Activated naive CD8-positive, alpha-beta T cell treated with anti-CD3 and anti-CD28 coated beads, Interleukin-2, amount 10 ng/mL, durations not matched to agents 7 days and 5 days (primary cell): ENCODE measurements around the gene TMED8. TPM values are rescaled to one million over a fixed set of nuclear protein-coding genes. Genes with fewer than 3 reads are reported as not detected.
A peak's percentile ranks its signal among the peaks of the same experiment; 100 is the strongest.
"Not testable (repeated sequence)": the region's sequence is repeated elsewhere in the genome, so short reads cannot be mapped to it uniquely, and the experiment has no call there.

Experiments used
- ATAC-seq: fragments of 150-1000 bp; cut with Tn5 transposase; one replicate; pipeline ENCODE4 v1.10.0; 2021; ENCODE audit warnings: low read depth, moderate library complexity
- POLR2A ChIA-PET: fragments of 350-600 bp; sonication (Branson Sonifier 250); formaldehyde crosslinking; loops from one replicate; lab custom pipeline; 2021; ENCODE audit warnings: antibody characterized with exemption; lab: Charles Lee
- DNase-seq: peaks from one replicate; pipeline ENCODE4 v3.0.0; 2021
- H3K27ac Mint-ChIP-seq: one replicate; pipeline ENCODE4 v1.8.0; 2022; ENCODE audit warnings: mild to moderate bottlenecking, mixed read lengths
- H3K27me3 Mint-ChIP-seq: one replicate; pipeline ENCODE4 v1.8.0; 2022; ENCODE audit warnings: mild to moderate bottlenecking, moderate library complexity, mixed read lengths
- H3K36me3 Mint-ChIP-seq: one replicate; pipeline ENCODE4 v1.8.0; 2021; ENCODE audit warnings: mild to moderate bottlenecking, mixed read lengths
- H3K4me1 Mint-ChIP-seq: one replicate; pipeline ENCODE4 v1.8.0; 2021; ENCODE audit warnings: mixed read lengths
- H3K4me3 Mint-ChIP-seq: one replicate; pipeline ENCODE4 v1.8.0; 2022; ENCODE audit warnings: mild to moderate bottlenecking, moderate library complexity, mixed read lengths
- H3K9me3 Mint-ChIP-seq: one replicate; pipeline ENCODE4 v1.8.0; 2021; ENCODE audit warnings: mixed read lengths
- total RNA-seq, 2 experiments: library from RNA; stranded (reverse); gene quantifications; one replicate each; pipeline ENCODE4 v1.2.3, GENCODE V29; 2021

Gene TMED8, protein sequence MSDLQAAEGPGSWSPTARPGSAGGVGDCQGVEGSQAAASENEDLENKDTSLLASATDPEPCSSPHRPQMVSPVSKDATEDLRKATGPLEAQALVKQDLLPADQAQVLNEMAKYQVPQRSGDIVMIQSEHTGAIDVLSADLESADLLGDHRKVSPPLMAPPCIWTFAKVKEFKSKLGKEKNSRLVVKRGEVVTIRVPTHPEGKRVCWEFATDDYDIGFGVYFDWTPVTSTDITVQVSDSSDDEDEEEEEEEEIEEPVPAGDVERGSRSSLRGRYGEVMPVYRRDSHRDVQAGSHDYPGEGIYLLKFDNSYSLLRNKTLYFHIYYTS
- 10 to 100 TPM; 14.9 to 15.2 TPM for total RNA-seq

DNA sequence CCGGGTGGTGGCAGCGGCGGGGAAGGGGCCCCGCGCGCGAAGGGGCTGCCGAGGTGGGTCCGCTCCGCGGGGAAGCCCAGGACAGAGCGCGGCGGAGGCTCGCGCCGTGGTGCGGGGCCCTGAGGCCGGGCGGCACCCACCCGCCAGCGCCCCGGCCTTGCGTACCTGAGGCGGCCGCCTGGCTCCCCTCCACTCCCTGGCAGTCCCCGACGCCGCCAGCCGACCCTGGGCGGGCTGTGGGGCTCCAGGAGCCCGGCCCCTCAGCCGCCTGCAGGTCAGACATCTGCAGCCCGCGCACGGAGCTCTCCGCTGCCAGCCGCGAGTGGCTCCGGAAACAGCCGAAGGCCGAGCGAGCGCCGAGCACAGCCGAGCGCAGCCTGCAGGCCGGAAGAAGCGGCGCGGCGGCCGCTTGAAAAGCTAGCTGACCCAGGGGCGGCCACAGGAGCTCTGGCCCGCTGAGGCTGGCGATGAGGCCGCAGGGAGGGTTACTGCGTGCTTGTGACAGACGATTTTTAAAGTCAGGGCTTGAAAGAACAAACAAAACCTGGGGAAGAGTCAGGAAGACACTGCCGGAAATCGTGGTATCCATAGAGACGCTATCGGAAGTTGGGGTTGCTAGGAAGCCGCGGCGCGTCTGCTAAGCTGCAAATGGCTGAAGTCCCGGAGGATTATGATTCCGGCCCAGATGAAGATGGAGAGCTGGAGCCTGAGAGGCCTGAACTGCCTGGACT is at the start of gene TMED8, which contains the start of gene SAMD15:
Gene TMED8, minus strand, starts transcription at position 324 of the 731 bp plus-strand sequence. Its CDS starts 41 bp downstream, at position 283.
Gene SAMD15, plus strand, starts transcription at position 609 of the 731 bp plus-strand sequence. Its CDS starts 40 bp downstream, at position 649.
- Mint-ChIP-seq H3K9me3 (peaks cover 4% of the 10 kb centered on the region), H3K4me3 (peak within 1 kb of the TSS; percentile 93), H3K4me1 (peaks cover 27% of the 10 kb centered on the region), H3K36me3 (peaks cover 21% of the 10 kb centered on the region), H3K27ac (peak within 1 kb of the TSS; percentile 90), H3K27me3 (peaks cover 4% of the 10 kb centered on the region)
- ATAC-seq, result peak; percentile 97
- peak; percentile 89 for DNase-seq
- POLR2A ChIA-PET, result interaction anchor here (0.9 to 1.8 kb wide), 6 partner anchors 9 to 82 kb away, joined by 3 to 23 read pairs (median 6); partner anchors contain the start of genes AHSA1, GSTZ1, POMT2 and VIPAS39

DNA sequence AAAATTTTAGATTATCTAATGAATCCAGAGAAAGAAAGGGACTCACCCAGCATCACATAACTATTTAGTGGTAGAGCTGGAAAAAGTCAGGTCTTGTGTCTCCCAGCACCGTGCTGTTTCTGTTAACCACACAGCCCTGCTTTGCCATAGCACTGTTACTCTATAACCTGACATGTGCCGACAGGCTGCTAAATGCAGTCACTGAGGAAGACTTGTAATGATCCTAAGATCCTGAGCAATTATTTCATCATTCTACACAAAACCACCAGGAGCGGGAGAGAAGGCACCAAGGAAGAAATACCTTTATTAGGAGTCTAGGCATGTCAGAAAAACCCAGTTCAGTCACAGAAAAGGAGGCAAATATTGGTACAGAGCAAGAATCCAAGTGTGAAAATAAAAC is 49.5 kb upstream of the TMED8 start:
- H3K27me3 Mint-ChIP-seq, result no peaks in the 10 kb centered on the region
- DNase-seq (no peak), ATAC-seq (no peak)
- no peaks in the 10 kb centered on the region for H3K9me3 Mint-ChIP-seq
- H3K27ac Mint-ChIP-seq, result no peak overlapping the region
- H3K4me1 Mint-ChIP-seq, result no peaks in the 10 kb centered on the region
- no peak overlapping the region for H3K4me3 Mint-ChIP-seq
- H3K36me3 Mint-ChIP-seq, result peaks cover 52% of the 10 kb centered on the region
- POLR2A ChIA-PET, result interaction anchor here (0.6 kb wide), 1 partner anchor 14 kb away, joined by 3 read pairs; no protein-coding TSS in a partner anchor

GRCh38 chr14:77424862-77425261 is 48.0 kb upstream of the TMED8 start:
- POLR2A ChIA-PET, result no interaction called here
- H3K4me3 Mint-ChIP-seq, result no peak overlapping the region
- no peak for DNase-seq
- no peaks in the 10 kb centered on the region for H3K27me3 Mint-ChIP-seq
- H3K4me1 Mint-ChIP-seq, result no peaks in the 10 kb centered on the region
- peaks cover 53% of the 10 kb centered on the region for H3K36me3 Mint-ChIP-seq
- peaks cover 2% of the 10 kb centered on the region for H3K9me3 Mint-ChIP-seq
- no peak overlapping the region for H3K27ac Mint-ChIP-seq
- no peak for ATAC-seq

DNA sequence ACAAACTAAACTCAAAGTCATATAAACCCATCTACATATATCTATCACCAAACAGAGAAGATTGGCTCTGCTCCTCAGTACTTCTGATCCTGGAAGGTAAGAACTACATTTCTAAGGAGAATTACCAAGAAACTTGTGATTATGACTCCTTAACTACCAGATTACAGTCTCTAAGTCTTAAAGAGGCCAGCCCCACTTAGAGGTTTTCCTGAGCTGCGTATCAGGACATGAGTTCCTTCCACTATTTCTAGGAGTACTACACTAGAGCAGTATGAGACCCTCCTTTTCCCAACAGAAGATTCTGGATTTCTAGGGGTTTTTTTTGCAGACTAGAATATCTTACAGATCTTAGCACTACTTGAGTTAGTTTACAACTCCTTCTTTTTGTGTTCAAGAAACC is 46.5 kb upstream of the TMED8 start, which contains the start of gene NOXRED1:
Gene NOXRED1, minus strand, starts transcription at position 101 of the 400 bp plus-strand sequence. CDS start 634 bp downstream, outside the sequence.
- H3K36me3 Mint-ChIP-seq, result peaks cover 45% of the 10 kb centered on the region
- no peak within 1 kb of the TSS for H3K4me3 Mint-ChIP-seq
- H3K27ac Mint-ChIP-seq, result no peak within 1 kb of the TSS
- peaks cover 9% of the 10 kb centered on the region for H3K9me3 Mint-ChIP-seq
- POLR2A ChIA-PET, result no interaction called here
- H3K4me1 Mint-ChIP-seq, result no peaks in the 10 kb centered on the region
- no peak for DNase-seq
- no peak for ATAC-seq
- H3K27me3 Mint-ChIP-seq, result no peaks in the 10 kb centered on the region

- DNase-seq (no peak), ATAC-seq (no peak)
- POLR2A ChIA-PET, result no interaction called here
- Mint-ChIP-seq H3K27me3 (no peaks in the 10 kb centered on the region), H3K4me3 (no peak overlapping the region), H3K4me1 (no peaks in the 10 kb centered on the region), H3K27ac (no peak overlapping the region), H3K36me3 (peaks cover 37% of the 10 kb centered on the region), H3K9me3 (peaks cover 13% of the 10 kb centered on the region)
Observed at GRCh38 chr14:77421201-77421600, 44.3 kb upstream of the TMED8 start.

DNA sequence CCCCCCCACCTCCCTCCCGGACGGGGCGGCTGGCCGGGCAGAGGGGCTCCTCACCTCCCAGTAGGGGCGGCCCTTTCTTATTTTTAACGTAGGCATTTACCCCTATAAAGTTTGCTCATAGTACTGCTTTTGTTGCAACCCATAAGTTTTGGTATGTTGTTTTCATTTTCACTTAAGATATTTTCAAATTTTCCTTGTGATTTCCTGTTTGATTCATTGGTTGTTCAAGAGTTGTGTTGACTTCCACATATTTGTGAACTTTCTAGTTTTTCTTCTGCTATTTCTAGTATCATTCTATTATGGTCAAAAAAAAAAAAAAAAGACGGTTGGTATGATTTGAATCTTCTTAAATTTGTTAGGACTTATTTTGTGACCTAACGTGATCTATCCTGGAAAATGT is 39.9 kb upstream of the TMED8 start:
- Mint-ChIP-seq H3K27me3 (peaks cover 2% of the 10 kb centered on the region), H3K4me1 (no peaks in the 10 kb centered on the region), H3K9me3 (peaks cover 13% of the 10 kb centered on the region), H3K4me3 (no peak overlapping the region), H3K36me3 (peaks cover 15% of the 10 kb centered on the region), H3K27ac (no peak overlapping the region)
- POLR2A ChIA-PET, result no interaction called here
- DNase-seq (no peak), ATAC-seq (no peak)

DNA sequence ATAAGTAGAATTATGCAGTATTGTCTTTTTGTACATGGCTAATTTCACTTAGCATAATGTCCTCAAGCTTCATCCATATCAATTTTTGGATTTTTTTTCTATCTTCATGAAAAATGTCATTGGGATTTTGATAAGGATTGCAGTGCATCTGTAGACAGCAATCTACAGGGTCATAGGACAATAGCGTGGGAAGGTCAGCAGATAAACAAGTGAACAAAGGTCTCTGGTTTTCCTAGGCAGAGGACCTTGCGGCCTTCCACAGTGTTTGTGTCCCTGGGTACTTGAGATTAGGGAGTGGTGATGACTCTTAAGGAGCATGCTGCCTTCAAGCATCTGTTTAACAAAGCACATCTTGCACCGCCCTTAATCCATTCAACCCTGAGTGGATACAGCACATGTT is 39.2 kb upstream of the TMED8 start:
- POLR2A ChIA-PET, H3K36me3 Mint-ChIP-seq, ATAC-seq, H3K4me3 Mint-ChIP-seq, DNase-seq, H3K4me1 Mint-ChIP-seq, H3K27me3 Mint-ChIP-seq, H3K27ac Mint-ChIP-seq: not testable (repeated sequence)
- H3K9me3 Mint-ChIP-seq, result peaks cover 13% of the 10 kb centered on the region

GRCh38 chr14:77415403-77416030 is 38.6 kb upstream of the TMED8 start:
- H3K27ac Mint-ChIP-seq, H3K4me3 Mint-ChIP-seq, H3K36me3 Mint-ChIP-seq, H3K4me1 Mint-ChIP-seq, H3K27me3 Mint-ChIP-seq, ATAC-seq, POLR2A ChIA-PET, DNase-seq: not testable (repeated sequence)
- H3K9me3 Mint-ChIP-seq, result peaks cover 13% of the 10 kb centered on the region

DNA sequence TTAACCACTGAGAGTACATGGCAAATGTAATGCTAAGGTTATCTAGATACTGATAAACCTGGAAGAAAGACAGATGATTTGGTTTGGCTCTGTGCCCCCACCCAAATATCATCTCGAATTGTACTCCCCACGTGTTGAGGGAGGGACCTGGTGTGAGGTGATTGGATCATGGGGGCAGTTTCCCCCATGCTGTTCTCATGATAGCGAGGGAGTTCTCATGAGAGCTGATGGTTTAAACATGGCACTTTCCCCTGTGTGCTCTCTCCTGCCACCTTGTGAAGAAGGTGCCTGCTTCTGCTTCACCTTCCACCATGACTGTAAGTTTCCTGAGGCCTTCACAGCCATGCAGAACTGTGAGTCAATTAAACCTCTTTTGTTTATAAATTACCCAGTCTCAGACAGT is 32.2 kb upstream of the TMED8 start:
- H3K27me3 Mint-ChIP-seq, result peaks cover 2% of the 10 kb centered on the region
- DNase-seq (no peak), ATAC-seq (no peak)
- no peaks in the 10 kb centered on the region for H3K36me3 Mint-ChIP-seq
- peaks cover 17% of the 10 kb centered on the region for H3K4me1 Mint-ChIP-seq
- H3K27ac Mint-ChIP-seq, result no peak overlapping the region
- POLR2A ChIA-PET, result no interaction called here
- H3K9me3 Mint-ChIP-seq, result no peaks in the 10 kb centered on the region
- no peak overlapping the region for H3K4me3 Mint-ChIP-seq

- no peaks in the 10 kb centered on the region for H3K9me3 Mint-ChIP-seq
- no peaks in the 10 kb centered on the region for H3K27me3 Mint-ChIP-seq
- peaks cover 17% of the 10 kb centered on the region for H3K4me1 Mint-ChIP-seq
- no peak for ATAC-seq
- no peak overlapping the region for H3K27ac Mint-ChIP-seq
- no peak for DNase-seq
- H3K36me3 Mint-ChIP-seq, result no peaks in the 10 kb centered on the region
- peak overlapping the region; percentile 41 for H3K4me3 Mint-ChIP-seq
- POLR2A ChIA-PET, result interaction anchor here (1.2 kb wide), 1 partner anchor 30 kb away, joined by 3 read pairs; the partner anchor contains the start of genes SAMD15 and TMED8
Observed at GRCh38 chr14:77407158-77407557, 30.3 kb upstream of the TMED8 start.

DNA sequence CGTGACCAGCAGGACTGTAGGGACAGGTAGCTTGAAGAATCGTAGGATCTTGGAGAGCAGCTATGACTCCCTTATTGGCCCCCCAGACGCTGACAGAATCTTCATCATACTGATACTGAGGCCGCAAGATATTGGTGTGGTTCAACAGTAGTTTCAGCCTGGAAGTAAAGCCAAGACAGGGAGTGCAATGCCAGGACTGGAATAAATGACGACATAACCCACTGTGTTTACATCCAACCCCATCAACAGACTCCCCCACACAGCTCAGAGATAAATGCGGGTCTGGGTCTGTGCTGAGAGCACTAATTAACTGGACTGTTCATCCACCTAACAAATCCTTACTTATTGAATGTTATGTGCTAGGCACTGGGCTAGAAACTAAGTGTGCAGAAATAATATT is 29.8 kb upstream of the TMED8 start:
- no peaks in the 10 kb centered on the region for H3K27me3 Mint-ChIP-seq
- H3K36me3 Mint-ChIP-seq, result no peaks in the 10 kb centered on the region
- H3K4me3 Mint-ChIP-seq, result peak overlapping the region; percentile 41
- ATAC-seq (peak; percentile 33), DNase-seq (no peak)
- POLR2A ChIA-PET, result interaction anchor here (1.2 kb wide), 1 partner anchor 30 kb away, joined by 3 read pairs; the partner anchor contains the start of genes SAMD15 and TMED8
- H3K9me3 Mint-ChIP-seq, result no peaks in the 10 kb centered on the region
- no peak overlapping the region for H3K27ac Mint-ChIP-seq
- H3K4me1 Mint-ChIP-seq, result peaks cover 17% of the 10 kb centered on the region

- DNase-seq (no peak), ATAC-seq (no peak)
- peaks cover 17% of the 10 kb centered on the region for H3K4me1 Mint-ChIP-seq
- no peaks in the 10 kb centered on the region for H3K27me3 Mint-ChIP-seq
- no peak overlapping the region for H3K27ac Mint-ChIP-seq
- no peaks in the 10 kb centered on the region for H3K36me3 Mint-ChIP-seq
- H3K9me3 Mint-ChIP-seq, result no peaks in the 10 kb centered on the region
- POLR2A ChIA-PET, result no interaction called here
- no peak overlapping the region for H3K4me3 Mint-ChIP-seq
Observed at GRCh38 chr14:77406086-77406485, 29.2 kb upstream of the TMED8 start.

GRCh38 chr14:77403768-77404167 is 26.9 kb upstream of the TMED8 start:
- POLR2A ChIA-PET, result no interaction called here
- H3K9me3 Mint-ChIP-seq, result no peaks in the 10 kb centered on the region
- DNase-seq, result no peak
- no peaks in the 10 kb centered on the region for H3K36me3 Mint-ChIP-seq
- H3K27me3 Mint-ChIP-seq, result no peaks in the 10 kb centered on the region
- no peak overlapping the region for H3K27ac Mint-ChIP-seq
- H3K4me1 Mint-ChIP-seq, result peaks cover 17% of the 10 kb centered on the region
- no peak for ATAC-seq
- H3K4me3 Mint-ChIP-seq, result no peak overlapping the region
